Activated B cell treated with CpG ODN at 0.5 μM for 24 hours (primary cell): ENCODE measurements around the gene AP2A1. TPM values are rescaled to one million over a fixed set of nuclear protein-coding genes. Genes with fewer than 3 reads are reported as not detected.

Experiments used
- ATAC-seq: fragments of 200-7000 bp; cut with Tn5 transposase; one replicate; pipeline ENCODE4 v1.10.0; 2021; ENCODE audit warnings: low read depth, mild to moderate bottlenecking, moderate library complexity
- CTCF ChIA-PET: fragments of 350-600 bp; sonication (Branson Sonifier 250); formaldehyde crosslinking; loops from one replicate; lab custom pipeline; 2021; ENCODE audit warnings: antibody characterized with exemption; lab: Charles Lee
- POLR2A ChIA-PET: fragments of 350-600 bp; sonication (Branson Sonifier 250); formaldehyde crosslinking; loops from one replicate; lab custom pipeline; 2021; ENCODE audit warnings: antibody characterized with exemption; lab: Charles Lee
- DNase-seq: peaks from one replicate; pipeline ENCODE4 v3.0.0; 2022
- H3K27ac Mint-ChIP-seq: one replicate; pipeline ENCODE4 v1.8.0; 2020; ENCODE audit warnings: mixed read lengths
- H3K27me3 Mint-ChIP-seq: one replicate; pipeline ENCODE4 v1.8.0; 2021; ENCODE audit warnings: mixed read lengths
- H3K36me3 Mint-ChIP-seq: one replicate; pipeline ENCODE4 v1.8.0; 2021; ENCODE audit warnings: low read depth, mixed read lengths
- H3K4me1 Mint-ChIP-seq: one replicate; pipeline ENCODE4 v1.8.0; 2021; ENCODE audit warnings: mixed read lengths
- H3K4me3 Mint-ChIP-seq: one replicate; pipeline ENCODE4 v1.8.0; 2020; ENCODE audit warnings: mild to moderate bottlenecking, mixed read lengths
- H3K9me3 Mint-ChIP-seq: one replicate; pipeline ENCODE4 v1.8.0; 2020; ENCODE audit warnings: mixed read lengths
- intact Hi-C: fragments of 100-400 bp; cut with micrococcal nuclease; formaldehyde crosslinking; loops from one replicate; pipeline ENCODE4 v1.15.1; 2024
- total RNA-seq: library from RNA; stranded (reverse); gene quantifications from 2 replicates; pipeline ENCODE4 v1.2.3, GENCODE V29; 2022
- TF ChIP-seq, protein P1 (sequence below): fragments of 200-600 bp; IDR thresholded peaks from one replicate; pipeline ENCODE4 v1.8.0; 2022; ENCODE audit warnings: antibody characterized with exemption, mild to moderate bottlenecking

AP2A1 gene
- total RNA-seq, 1 donor from 2014 or later = 60.6 TPM

DNA sequence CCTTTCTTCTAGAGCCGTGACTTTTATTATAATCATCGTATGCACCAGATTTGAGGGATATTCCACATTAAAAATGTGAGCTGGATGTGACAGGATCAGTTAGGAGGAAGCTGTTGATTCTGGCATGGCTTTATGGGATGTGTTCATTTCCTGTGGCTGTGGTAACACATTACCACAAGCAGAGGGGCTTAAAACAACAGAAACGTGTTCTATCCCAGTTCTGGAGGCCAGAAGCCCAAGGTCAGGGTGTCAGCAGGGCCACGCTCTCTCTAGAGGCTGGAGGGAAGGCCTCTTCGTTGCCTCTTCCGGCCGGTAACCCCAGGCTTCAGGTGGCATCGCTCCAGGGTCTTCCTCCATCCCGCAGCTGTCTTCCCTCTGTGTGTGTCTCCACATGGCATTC is 65.8 kb downstream of the AP2A1 start:
- Mint-ChIP-seq H3K4me1 (peaks cover 2% of the 10 kb centered on the region), H3K9me3 (no peaks in the 10 kb centered on the region), H3K27ac (no peak overlapping the region), H3K36me3 (peaks cover 76% of the 10 kb centered on the region), H3K4me3 (no peak overlapping the region), H3K27me3 (no peaks in the 10 kb centered on the region)
- POLR2A ChIA-PET = interaction anchor here (1.0 kb wide), 1 partner anchor 18 kb away, joined by 3 read pairs; the partner anchor contains the start of gene PTOV1
- CTCF ChIA-PET = no interaction called here
- no peak for DNase-seq
- TF ChIP-seq, protein P1, sequence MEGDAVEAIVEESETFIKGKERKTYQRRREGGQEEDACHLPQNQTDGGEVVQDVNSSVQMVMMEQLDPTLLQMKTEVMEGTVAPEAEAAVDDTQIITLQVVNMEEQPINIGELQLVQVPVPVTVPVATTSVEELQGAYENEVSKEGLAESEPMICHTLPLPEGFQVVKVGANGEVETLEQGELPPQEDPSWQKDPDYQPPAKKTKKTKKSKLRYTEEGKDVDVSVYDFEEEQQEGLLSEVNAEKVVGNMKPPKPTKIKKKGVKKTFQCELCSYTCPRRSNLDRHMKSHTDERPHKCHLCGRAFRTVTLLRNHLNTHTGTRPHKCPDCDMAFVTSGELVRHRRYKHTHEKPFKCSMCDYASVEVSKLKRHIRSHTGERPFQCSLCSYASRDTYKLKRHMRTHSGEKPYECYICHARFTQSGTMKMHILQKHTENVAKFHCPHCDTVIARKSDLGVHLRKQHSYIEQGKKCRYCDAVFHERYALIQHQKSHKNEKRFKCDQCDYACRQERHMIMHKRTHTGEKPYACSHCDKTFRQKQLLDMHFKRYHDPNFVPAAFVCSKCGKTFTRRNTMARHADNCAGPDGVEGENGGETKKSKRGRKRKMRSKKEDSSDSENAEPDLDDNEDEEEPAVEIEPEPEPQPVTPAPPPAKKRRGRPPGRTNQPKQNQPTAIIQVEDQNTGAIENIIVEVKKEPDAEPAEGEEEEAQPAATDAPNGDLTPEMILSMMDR = no peak
- ATAC-seq = no peak
- intact Hi-C loops = no loop called here

DNA sequence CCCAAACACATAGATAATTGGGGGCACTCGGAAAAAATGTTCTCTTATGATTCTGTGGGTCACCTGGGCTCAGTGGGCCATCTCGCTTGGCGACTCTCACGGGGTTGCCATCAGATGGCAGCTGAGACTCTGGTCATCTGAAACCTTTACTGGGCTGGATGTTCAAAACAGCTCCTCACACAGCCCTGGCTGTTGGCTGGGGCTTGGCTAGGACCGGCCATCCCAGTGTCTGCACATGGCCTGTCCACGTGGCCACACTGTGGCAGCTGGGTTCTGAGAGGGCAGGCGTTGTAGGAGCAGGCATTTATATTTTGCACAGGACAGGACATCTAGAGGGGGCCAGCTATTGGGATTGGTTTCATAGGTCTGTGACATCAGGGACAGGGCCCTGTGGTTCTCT is 66.8 kb downstream of the AP2A1 start:
- TF ChIP-seq, protein P1 = no peak
- Mint-ChIP-seq H3K9me3 (no peaks in the 10 kb centered on the region), H3K27ac (no peak overlapping the region), H3K4me1 (peaks cover 2% of the 10 kb centered on the region), H3K4me3 (no peak overlapping the region), H3K27me3 (no peaks in the 10 kb centered on the region), H3K36me3 (peaks cover 85% of the 10 kb centered on the region)
- ATAC-seq (no peak), DNase-seq (no peak)
- intact Hi-C loops = no loop called here
- ChIA-PET POLR2A (interaction anchor here (1.0 kb wide), 1 partner anchor 17 kb away, joined by 3 read pairs; the partner anchor contains the start of gene PTOV1), CTCF (no interaction called here)

DNA sequence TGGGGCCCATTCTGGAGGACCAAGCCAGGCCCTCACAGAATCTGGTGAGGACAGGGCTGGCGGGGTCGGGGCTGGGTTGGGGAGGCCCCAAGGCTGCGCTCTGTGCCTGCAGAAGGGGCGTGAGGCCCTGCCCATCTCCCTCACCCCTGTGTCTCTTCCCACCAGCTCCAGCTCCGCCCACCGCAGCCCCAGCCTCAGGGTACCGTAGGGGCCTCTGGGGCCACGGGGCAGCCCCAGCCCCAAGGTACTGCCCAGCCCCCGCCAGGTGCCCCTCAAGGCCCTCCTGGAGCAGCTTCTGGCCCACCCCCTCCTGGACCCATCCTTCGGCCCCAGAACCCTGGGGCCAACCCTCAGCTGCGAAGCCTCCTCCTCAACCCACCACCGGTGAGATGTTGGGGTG is 68.8 kb downstream of the AP2A1 start:
- Mint-ChIP-seq H3K27ac (no peak overlapping the region), H3K9me3 (no peaks in the 10 kb centered on the region), H3K4me3 (no peak overlapping the region), H3K4me1 (no peaks in the 10 kb centered on the region), H3K36me3 (peaks cover 86% of the 10 kb centered on the region), H3K27me3 (no peaks in the 10 kb centered on the region)
- DNase-seq (no peak), ATAC-seq (no peak)
- ChIA-PET POLR2A (no interaction called here), CTCF (no interaction called here)
- intact Hi-C loops = no loop called here
- TF ChIP-seq, protein P1 = no peak

DNA sequence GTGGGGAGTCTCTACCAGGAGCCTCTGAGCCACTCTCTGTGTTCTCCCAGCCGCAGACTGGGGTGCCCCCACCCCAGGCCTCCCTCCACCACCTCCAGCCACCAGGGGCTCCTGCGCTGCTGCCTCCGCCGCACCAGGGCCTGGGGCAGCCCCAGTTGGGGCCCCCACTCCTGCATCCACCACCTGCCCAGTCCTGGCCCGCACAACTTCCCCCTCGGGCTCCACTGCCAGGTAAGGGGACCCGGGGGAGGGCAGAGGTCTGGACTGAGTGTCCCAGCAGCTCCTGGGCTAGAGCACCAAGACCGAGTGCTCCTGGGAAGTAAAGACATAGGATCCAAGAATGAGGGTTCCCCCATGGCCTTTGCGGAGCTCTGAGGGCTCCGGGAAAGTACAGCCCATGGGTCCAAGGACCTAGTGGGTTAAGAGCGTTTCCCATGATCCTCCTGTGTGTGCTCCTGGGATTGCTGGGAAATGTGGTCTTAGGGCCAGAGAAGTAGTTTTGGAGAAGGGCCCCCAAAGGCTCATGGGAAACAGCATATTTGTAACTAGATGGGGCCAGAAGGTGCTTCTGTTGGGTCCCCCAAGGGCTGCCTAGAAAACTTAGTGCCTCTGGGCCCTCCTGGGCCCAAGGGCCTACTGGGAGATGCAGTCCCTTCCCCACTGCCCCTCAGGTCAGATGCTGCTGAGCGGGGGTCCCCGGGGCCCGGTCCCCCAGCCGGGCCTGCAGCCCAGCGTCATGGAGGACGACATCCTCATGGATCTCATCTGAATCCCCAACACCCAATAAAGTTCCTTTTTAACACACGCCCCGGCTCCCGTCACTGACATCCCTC is 69.6 kb downstream of the AP2A1 start:
- POLR2A ChIA-PET = interaction anchor here (0.8 kb wide), 1 partner anchor 17 kb away, joined by 4 read pairs; no protein-coding TSS in a partner anchor
- no peaks in the 10 kb centered on the region for H3K4me1 Mint-ChIP-seq
- no peaks in the 10 kb centered on the region for H3K9me3 Mint-ChIP-seq
- DNase-seq = no peak
- CTCF ChIA-PET = no interaction called here
- H3K4me3 Mint-ChIP-seq = no peak overlapping the region
- H3K36me3 Mint-ChIP-seq = peaks cover 85% of the 10 kb centered on the region
- intact Hi-C loops = no loop called here
- TF ChIP-seq, protein P1 = no peak
- no peaks in the 10 kb centered on the region for H3K27me3 Mint-ChIP-seq
- no peak for ATAC-seq
- H3K27ac Mint-ChIP-seq = no peak overlapping the region

DNA sequence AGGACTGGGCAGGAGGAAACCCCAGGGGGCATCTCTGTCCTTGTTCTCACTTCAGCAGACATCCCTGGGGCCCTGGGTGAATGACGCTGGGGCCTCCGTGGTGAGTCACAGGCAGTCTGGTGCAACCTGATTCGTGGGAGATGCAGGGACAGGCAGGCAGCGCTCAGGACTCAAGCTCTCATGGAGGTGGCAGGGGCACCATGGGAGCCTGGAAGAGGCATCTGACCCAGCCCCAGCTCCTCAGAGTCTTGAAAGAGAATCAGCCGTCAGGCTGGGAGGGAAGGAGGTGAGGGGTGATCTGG is 70.2 kb downstream of the AP2A1 start:
- no peak overlapping the region for H3K27ac Mint-ChIP-seq
- ChIA-PET CTCF (no interaction called here), POLR2A (interaction anchor here (0.8 kb wide), 1 partner anchor 18 kb away, joined by 4 read pairs; no protein-coding TSS in a partner anchor)
- no peak for DNase-seq
- peaks cover 79% of the 10 kb centered on the region for H3K36me3 Mint-ChIP-seq
- no peak for ATAC-seq
- H3K9me3 Mint-ChIP-seq = no peaks in the 10 kb centered on the region
- H3K27me3 Mint-ChIP-seq = no peaks in the 10 kb centered on the region
- no peak overlapping the region for H3K4me3 Mint-ChIP-seq
- TF ChIP-seq, protein P1 = no peak
- intact Hi-C loops = no loop called here
- H3K4me1 Mint-ChIP-seq = peaks cover under 1% of the 10 kb centered on the region
